Left lobe of liver (tissue), 2 donors: ENCODE data around the gene RXRB. TPM values are rescaled to one million over a fixed set of nuclear protein-coding genes. Genes with fewer than 3 reads are reported as not detected.

Experiments used
- ATAC-seq: fragments of 200-7000 bp; cut with Tn5 transposase; one replicate; pipeline ENCODE4 v1.9.1; 2020; ENCODE audit warnings: mild to moderate bottlenecking, moderate library complexity
- DNase-seq: peaks from one replicate; pipeline ENCODE4 v3.0.0-alpha.2; 2020; ENCODE audit warnings: low spot score
- total RNA-seq: library from RNA; stranded (reverse); gene quantifications from one replicate; pipeline ENCODE4 v1.2.1, GENCODE V29; 2021
- donor health status: DM: no; HTN: no; CAD: no; lungs with moderate emphysema.
- donor health status: DM: no; HTN: yes; CAD: no.

RXRB gene
- total RNA-seq, 1 donor from 2014 or later: 23.3 TPM

- ATAC-seq: no peak
- DNase-seq: no peak
Observed at GRCh38 chr6:33178755-33179475, 21.6 kb downstream of the RXRB start.

GRCh38 chr6:33177552-33178446 is 22.7 kb downstream of the RXRB start:
- DNase-seq: no peak

GRCh38 chr6:33176906-33177305 is 23.6 kb downstream of the RXRB start:
- no peak for DNase-seq
- ATAC-seq: no peak

More at GRCh38 chr6:33177552-33178446, 22.7 kb downstream of the RXRB start:
- no peak for ATAC-seq

- DNase-seq (no peak), ATAC-seq (no peak)
Observed at GRCh38 chr6:33175436-33176069, 24.9 kb downstream of the RXRB start.

- DNase-seq (no peak), ATAC-seq (no peak)
Observed at GRCh38 chr6:33174784-33175183, 25.7 kb downstream of the RXRB start.

- no peak for DNase-seq
Observed at GRCh38 chr6:33173535-33174180, 26.8 kb downstream of the RXRB start.

GRCh38 chr6:33172688-33173534 is 27.6 kb downstream of the RXRB start:
- DNase-seq: no peak

More at GRCh38 chr6:33173535-33174180, 26.8 kb downstream of the RXRB start:
- no peak for ATAC-seq

GRCh38 chr6:33171880-33172687 is 28.4 kb downstream of the RXRB start:
- ATAC-seq (no peak), DNase-seq (no peak)

More at GRCh38 chr6:33172688-33173534, 27.6 kb downstream of the RXRB start:
- ATAC-seq: peak; percentile 60

GRCh38 chr6:33171016-33171879 is 29.2 kb downstream of the RXRB start:
- ATAC-seq: no peak

GRCh38 chr6:33170176-33171015 is 30.1 kb downstream of the RXRB start:
- DNase-seq: no peak
- ATAC-seq: no peak

More at GRCh38 chr6:33171016-33171879, 29.2 kb downstream of the RXRB start:
- DNase-seq: no peak

GRCh38 chr6:33169291-33170175 is 30.9 kb downstream of the RXRB start:
- DNase-seq (no peak), ATAC-seq (no peak)

- DNase-seq (no peak), ATAC-seq (no peak)
Observed at GRCh38 chr6:33168639-33169038, 31.8 kb downstream of the RXRB start.

GRCh38 chr6:33168284-33168601 is 32.2 kb downstream of the RXRB start:
- no peak for ATAC-seq
- DNase-seq: no peak

GRCh38 chr6:33167374-33168283 is 32.8 kb downstream of the RXRB start:
- DNase-seq: no peak

GRCh38 chr6:33166811-33167210 is 33.7 kb downstream of the RXRB start:
- DNase-seq: no peak
- ATAC-seq: no peak

More at GRCh38 chr6:33167374-33168283, 32.8 kb downstream of the RXRB start:
- no peak for ATAC-seq
